CD4-positive, alpha-beta T cell treated with Interleukin-1 beta for 1 hour (primary cell): ENCODE data around the gene PAGE2.
A peak's percentile ranks its signal among the peaks of the same experiment; 100 is the strongest.
"Not testable (repeated sequence)": the region's sequence is repeated elsewhere in the genome, so short reads cannot be mapped to it uniquely, and the experiment has no call there.

Experiments
- DNase-seq, 2 donors: peaks; one replicate each; pipeline ENCODE4 v3.0.0-alpha.2; 2020 to 2022

The PAGE2 gene

GRCh38 chrX:55127692-55128091 is 38.9 kb downstream of the PAGE2 start:
- DNase-seq, result no peak

GRCh38 chrX:55129361-55129760 is 40.5 kb downstream of the PAGE2 start:
- DNase-seq, result no peak

GRCh38 chrX:55130481-55130880 is 41.7 kb downstream of the PAGE2 start:
- DNase-seq, result no peak

GRCh38 chrX:55132416-55132815 is 43.6 kb downstream of the PAGE2 start:
- no peak for DNase-seq

- peak; percentile 5 to 33 for DNase-seq
These were observed 46.4 kb downstream of the PAGE2 start for GRCh38 chrX:55135171-55135570.

GRCh38 chrX:55140800-55141199 is 52.0 kb downstream of the PAGE2 start:
- not testable (repeated sequence) for DNase-seq
